Skeletal muscle cell (primary cell): ENCODE results near the gene RUNX3.

Experiments
- DNase-seq: peaks from one replicate; pipeline ENCODE4 v3.0.0-alpha.2; 2010; ENCODE audit warnings: low read depth
- H3K4me3 ChIP-seq: 2 replicates; pipeline ENCODE4 v1.5.1; 2011; ENCODE audit warnings: low read depth, mild to moderate bottlenecking, control low read depth, low read length, moderate library complexity

RUNX3 gene

DNA sequence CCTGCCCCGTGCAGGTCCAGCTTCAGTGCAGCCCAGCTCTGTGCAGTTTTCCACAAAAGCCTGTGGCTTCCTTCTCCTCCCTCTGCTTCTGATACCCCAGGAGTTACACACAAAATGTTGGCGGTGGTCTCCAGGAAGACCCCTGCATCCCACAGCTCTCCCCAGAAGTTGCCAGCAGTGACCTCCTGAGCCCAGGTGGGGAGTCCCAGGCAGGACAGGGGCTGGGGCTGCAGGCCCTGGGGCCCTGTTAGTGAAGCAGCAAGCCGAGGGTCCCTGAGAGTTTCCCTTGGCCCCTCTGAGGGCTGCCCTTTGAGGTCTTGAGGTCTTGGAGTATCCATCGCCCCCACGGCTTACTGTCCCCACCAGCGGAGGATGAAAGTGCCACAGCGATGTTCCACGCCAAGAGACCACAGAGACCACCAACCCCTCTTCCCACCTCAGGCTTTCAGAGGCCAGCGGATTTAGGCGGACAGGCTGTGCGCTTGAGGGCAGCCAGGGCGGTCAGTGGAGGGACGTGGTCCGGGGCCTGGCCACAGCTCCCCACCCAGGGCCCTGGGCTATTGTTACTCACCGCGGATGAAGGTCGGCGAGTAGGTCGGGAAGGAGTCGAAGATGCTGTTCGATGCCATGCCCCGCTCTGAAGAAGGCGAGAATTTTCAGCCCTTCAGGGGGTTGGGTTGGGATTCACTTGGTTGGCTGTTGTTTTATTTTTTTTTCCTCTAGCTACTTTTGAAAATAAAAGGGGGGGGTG, 34.0 kb upstream of the RUNX3 start:
- H3K4me3 ChIP-seq: no peak overlapping the region
- DNase-seq: no peak

DNA sequence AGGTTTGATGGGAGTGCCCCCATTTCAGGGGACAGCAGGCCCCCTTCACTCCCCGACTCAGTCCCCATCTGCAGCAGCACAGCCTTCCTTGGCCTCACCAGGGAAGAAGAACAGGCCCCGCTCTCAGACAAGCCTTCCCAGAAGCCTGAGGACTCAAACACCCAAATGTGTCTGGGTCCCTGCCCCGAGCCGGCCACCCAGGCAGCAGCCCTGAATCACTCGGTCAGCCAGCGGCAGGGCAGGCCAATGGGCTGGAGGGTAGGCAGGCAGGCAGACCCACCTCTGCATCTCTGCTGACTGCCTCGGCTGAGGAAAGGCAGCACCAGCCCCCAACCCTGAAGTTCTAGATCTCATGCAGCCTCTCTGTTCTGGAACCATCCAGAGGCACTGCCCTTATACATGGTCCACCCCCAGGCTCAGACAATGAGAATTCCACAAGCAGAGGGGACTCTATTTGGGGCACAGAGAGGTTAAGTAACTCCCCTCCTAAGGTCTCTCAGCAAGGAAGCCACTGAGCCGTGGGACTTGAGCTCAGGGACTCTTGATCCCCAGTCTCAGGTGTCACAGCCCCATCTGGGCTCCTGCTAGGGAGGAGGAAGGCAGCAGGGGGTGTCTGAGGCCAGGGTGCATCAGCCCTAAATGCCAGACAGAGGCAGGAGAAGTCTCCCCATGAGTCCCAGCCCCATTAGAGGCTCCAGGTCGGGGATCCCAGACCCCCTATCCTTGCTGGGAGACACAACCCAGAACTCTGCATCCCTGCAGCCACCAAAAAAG, 33.2 kb upstream of the RUNX3 start:
- no peak for DNase-seq
- H3K4me3 ChIP-seq: no peak overlapping the region

DNA sequence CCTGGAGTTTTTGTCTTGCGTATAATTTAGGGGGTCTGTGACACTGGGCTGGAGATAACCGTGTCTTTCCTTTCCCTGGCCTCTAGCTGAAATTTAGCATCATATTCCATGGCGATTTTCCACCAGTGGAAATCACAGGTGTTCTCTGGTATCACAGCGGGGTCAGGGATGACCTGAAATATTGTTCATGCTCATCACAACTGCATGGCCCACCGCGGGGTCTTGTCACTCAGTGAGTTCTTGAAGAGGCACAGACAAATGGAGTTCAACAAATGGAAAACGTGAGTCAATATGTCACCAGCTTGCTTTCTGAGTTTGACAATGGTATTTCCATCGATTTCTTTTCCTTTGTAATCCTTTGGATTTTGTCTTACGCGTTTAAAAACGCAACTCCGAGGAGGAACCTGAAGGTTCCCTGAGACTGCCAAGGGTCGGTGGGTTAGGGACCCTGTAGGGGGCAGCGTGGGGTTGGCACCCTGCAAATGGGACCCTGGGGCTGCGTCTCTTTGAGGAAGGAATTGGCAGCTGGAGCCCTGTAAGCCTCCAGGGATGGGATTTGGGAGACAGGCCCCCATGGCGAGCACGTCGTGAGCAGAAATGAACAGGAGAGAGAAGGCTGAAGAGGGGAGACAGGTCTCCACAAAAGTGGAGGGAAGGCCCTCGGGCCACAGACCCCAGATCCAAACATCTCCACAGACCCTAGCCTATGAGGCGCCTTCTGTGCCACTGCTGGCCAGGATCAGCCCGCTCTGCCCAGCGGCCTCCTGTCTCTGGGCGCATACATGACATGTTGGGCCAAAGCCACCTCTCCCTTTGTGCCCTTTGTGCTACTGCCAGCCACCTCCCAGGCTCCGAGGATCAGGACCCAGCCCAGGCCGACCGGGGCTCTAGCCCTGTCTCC, 32.1 kb upstream of the RUNX3 start:
- no peak for DNase-seq
- H3K4me3 ChIP-seq: no peak overlapping the region

DNA sequence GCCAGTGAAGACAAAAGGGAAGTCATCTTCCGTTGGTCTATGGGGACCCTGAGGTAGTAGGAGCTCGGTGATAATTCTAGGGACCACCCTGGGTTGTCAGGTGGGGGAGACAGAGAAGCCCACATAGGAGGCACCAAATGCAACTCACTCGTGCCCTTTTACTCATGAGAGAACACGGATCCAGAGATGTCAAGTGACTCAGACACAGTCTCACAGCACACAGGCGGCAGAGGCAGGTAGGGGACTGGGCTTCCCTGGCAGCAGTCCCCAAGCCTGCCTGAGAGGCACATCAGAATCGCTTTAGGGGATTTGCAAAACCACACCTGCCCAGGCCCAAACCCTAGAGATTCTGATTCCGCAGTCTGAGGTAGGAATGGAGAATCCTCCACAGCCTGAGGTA, 31.3 kb upstream of the RUNX3 start:
- H3K4me3 ChIP-seq: no peak overlapping the region
- DNase-seq: no peak

DNA sequence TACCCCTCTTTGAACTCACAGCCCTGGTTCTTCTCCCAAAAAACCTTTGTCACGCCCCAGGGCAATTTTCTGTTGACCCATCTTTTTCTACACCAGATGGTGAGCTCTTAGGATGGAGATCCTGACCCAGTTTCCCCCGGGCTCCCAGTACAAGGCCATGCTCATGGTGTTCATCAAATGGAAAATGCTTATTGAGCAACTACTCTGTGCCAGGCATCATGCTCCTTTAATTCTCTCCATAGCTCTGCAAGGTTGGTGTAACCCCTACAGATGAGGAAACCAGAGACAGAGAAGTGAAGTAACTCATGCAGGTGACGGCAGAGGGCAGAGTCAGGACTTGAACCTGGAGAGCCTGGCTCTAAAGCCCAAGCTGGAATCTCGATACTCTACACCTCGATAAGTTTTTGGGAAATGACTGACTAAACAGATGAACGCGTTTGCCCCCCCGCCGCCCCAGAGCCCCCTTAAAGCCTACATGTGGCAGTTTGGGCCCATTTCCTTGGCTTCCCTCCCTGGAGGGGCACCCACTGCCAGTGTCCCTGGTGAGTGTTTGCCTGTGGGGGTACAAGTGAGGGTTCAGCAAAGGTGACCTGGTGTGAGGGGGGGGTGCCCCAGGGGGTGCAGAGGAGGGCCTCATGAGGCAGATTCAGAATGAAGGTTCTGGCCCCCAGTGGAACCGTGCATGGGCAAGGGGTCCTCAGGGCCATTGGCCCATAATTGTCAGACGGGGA, 30.2 kb upstream of the RUNX3 start:
- no peak overlapping the region for H3K4me3 ChIP-seq
- no peak for DNase-seq

DNA sequence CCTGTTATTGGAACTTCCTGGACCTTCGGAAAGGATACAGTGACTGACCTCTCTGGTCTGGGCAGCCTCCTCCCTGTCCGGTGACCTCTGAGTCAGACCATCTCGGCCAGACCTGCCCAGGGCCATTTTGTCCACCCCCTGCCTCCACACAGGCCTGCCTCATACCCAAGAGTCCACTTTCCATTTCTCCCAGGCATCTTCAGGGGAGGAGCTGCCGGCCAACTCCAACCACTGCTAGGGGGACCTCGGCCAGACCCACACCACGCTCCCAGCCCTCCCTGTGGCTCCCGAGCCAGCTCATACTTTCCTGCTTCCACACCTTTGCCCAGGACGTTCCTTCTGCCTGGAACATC, 29.5 kb upstream of the RUNX3 start:
- no peak for DNase-seq
- no peak overlapping the region for H3K4me3 ChIP-seq

DNA sequence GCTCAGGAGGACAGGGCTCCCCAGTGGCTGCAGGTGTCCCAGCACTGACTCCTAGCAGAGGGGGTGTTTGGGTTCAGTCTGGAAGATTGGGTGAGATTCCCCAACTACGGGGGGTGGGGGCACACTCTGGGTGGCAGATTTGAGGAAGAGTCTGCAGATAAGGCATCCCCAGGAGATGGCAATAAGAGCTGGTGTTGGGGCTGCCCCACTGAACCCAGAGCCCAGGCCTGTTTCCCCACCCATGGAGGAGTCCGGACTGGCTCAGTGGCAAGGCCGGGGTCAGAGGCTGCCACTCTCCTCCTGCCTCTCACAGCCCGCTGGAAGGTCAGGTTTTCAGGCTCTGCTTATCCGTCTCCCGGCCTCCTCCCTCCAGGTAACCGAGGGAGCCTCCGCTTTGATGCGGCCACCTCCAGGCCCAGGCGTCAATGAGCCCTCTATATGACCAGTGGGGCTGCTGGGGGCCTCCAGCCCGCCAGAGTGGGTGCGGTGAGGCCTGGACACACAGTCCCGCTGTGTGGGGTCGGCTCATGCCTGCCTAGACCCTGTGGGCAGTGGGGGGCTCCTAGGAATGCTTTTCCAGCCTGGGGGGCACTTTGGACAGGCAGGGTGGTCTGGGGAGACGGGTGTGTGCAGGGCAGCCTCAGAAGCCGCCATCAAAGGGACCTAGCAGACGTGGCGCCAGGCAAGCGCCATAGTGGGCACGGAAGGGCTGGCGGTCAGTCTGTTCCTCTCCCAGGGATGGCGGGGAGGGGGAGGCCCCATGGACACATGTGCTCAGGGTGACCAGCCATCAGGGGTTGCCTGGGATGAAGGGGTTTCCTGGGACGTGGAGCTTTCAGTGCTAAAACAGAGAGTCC, 28.9 kb upstream of the RUNX3 start:
- no peak overlapping the region for H3K4me3 ChIP-seq
- no peak for DNase-seq

DNA sequence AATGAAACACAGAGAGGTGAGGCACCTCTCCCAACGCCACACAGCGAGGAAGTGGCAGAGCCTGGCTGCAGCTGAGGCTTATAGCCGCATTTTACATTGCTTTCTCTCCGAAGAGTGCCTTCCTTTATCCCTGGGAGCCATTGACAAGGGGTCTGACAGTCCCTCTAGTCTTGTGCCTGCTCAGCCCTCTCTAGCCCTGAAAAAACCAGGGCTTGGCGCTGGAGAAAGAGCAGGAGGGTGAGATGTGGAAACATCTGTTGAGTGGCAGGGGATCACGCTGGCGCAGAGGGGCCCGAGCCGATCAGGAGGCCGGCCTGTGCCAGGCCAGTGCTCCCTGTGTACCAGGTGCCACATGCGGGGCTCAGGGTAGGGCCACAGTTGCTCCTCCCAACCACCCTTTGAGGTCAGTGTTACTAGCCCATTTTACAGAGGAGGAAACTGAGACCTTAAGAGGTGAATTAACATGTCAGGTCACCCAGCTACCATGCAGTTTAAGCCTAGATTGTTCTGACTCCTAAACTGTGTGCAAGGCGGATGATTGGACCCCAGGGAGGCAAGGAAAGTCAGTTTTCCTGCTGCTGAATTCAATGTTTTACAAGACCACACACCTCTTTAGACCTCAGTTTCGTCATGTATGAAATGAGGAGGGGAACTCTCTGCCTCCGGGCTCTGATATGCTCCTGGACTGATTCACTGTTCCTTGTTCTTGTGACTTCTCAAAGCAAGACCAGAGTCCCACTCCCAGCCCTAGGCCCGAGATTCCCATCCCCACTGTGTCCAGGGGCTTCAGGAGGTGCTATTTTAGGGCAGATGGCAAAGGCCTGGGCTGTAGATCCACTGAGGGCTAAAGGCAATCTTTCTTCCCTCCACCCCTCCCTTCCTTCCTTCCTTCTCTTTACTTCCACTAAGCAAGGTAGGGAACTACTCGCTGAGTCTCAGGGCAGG, 28.0 kb upstream of the RUNX3 start:
- H3K4me3 ChIP-seq: no peak overlapping the region
- no peak for DNase-seq

DNA sequence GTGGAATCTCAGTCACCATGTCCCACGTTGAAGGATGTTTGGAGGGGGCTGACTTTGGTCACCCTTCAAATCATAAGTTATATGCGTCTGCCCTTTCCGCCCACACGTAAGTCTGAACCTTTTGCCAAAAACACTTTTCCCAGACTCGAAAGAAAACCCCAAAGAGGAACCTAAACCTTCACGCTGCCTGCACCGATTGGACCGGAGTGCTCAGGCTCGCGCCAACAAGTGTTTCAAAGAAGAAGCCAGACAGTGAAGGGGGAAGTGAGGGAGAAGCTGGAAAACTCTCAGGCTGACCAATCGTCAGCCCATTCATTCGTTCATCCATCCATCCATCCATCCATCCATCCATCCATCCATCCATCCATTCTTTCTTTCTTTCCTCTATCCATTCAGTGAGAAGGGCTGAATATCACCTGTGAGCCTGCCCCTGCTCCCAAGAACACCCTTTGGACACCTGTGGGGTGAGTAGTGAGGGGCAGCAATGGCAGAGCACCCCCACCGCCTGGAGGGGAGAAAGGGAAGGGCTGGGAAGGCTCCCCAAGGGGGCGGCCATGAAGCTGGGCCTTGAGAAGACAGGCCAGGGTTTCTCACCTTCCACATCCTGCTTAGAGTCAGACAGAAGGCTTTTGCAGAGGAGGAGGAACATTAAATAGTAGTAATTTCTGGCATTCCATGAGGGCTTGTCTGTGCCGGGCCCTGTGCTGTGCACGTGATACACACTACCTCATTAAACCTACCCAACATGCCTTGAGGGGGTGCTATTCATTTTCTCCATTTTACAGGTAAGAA, 27.1 kb upstream of the RUNX3 start:
- no peak for DNase-seq
- no peak overlapping the region for H3K4me3 ChIP-seq

DNA sequence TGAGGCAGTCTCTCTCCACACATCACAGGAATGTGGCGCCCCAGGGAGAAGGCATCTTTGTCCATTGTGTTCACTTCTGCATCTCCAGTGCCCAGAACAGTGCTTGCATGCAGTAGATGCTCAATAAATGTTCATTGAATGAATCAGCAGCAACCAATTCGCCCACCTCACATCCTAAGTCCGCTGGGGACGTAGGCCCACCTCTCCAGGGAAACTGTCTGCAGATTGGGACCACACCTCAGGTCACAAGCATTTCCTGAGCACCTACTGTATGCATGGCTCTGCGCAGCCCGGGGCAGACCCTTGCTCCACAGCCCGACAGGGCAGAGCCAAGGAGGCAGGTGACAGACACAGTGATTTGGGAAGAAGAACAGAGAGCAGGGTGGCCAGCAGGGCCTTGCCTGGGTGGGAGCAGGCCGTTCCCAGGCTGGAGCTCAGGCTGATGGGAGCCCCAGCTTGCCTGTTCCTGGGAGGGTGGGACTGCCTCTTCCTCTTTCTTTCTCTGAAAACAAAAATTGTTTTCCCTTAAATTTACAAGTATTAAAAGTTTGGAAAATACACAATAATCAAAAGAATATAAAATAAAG, 25.8 kb upstream of the RUNX3 start:
- no peak for DNase-seq

DNA sequence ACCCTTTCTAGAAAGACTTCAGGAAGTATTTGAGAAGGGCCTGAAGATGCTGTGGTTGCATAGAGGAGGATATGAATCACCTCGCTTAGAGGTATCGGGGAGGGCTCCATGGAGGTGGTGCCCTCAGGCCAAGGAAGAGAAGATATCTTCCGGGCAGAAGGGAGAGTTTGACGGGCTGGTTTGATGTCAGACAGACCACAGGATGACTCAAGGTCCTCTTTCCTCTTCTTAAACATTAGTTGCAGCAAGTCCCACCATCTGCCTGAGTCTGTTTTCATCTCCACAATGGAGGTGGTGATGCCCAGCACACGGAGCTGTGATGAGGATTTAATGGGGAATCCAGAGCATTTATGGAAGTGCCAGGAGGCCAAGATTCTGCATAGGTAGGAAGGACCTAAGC, 25.1 kb upstream of the RUNX3 start:
- DNase-seq: no peak
- no peak overlapping the region for H3K4me3 ChIP-seq

More for the DNA sequence above, 25.8 kb upstream of the RUNX3 start:
- H3K4me3 ChIP-seq: no peak overlapping the region

DNA sequence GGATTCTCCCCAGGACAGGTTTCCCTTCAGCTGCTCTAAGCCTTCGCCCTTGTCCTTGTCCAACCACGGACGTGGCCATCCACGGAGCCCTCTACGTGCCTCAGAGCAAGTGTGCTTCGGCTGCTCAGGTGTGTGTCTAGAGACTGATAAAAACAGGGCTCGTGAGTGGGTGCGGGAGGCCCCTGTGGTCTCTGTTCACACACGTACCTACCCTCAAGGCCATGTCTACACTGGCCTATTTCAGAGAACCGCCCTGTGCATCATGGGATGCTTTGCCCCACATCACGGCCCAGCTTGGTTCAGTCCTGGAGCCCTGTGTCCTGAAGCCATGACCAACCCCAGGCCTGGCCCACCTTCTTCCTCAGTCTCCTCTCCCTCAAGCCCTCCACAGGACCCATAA, 24.6 kb upstream of the RUNX3 start:
- no peak for DNase-seq
- H3K4me3 ChIP-seq: no peak overlapping the region

DNA sequence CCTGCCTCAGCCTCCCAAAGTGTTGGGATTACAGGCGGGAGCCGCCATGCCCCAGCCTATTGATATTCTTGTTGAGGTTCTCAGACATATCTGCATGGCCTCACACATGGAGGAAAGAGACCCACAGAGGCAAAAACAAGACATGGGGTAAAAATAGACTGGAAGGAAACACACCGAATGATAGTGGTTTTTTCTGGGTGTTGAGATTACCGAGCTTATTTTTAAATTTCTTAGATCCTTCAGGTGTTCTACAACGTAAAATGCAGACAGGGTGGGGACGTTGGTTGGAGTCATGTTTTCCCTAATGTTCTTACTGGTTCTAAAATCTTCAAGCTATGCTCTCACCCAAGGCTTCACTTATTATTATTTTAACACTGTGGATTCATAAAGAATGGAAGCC, 23.9 kb upstream of the RUNX3 start:
- DNase-seq: no peak
- H3K4me3 ChIP-seq: no peak overlapping the region

DNA sequence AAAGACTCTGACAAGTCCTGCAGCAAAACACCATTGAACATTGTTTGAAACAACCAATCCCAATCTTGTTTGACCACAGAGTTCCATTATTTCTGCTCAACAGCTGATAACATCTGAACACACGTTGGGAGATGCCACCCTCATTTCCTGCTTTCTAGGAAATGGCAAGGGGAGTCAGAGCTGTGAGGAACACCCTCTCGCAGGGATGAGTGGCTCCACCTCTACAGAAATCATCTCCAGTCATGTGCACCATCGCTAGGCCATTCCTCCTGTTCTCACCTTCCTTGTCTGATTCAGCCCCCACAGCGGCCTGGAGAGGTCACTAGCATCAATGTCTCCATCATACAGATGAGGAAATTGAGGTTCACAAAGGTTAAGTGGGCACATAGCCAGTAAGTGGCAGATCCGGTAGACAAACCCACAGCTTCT, 22.4 kb upstream of the RUNX3 start:
- H3K4me3 ChIP-seq: no peak overlapping the region
- no peak for DNase-seq

DNA sequence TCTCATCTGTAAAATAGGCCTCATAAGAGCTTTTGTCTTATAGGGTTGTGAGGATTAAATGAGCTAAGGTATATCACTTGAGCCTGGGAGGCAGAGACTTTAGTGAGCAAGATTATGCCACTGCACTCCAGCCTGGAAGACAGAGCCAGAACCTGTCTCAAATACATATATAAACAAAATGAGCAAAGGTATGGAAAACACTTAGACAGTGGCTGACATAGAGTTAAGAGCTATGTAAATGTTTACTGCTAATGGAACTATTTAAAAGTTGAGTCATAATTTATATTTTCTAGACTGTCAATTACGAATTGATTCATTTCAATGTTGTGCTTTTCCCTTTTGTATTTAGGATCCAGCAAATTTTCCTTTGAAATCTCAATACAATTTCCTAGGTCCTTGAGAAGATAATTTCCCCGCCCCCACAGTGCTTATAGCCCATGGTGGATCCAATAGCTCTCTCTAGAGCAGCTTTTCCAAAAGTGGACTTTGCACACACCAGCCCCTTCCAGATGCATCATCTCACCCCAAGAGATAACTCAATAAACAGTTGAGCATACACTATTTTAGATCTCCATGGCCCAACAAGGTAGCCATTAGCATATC, 21.8 kb upstream of the RUNX3 start:
- no peak for DNase-seq
- no peak overlapping the region for H3K4me3 ChIP-seq

DNA sequence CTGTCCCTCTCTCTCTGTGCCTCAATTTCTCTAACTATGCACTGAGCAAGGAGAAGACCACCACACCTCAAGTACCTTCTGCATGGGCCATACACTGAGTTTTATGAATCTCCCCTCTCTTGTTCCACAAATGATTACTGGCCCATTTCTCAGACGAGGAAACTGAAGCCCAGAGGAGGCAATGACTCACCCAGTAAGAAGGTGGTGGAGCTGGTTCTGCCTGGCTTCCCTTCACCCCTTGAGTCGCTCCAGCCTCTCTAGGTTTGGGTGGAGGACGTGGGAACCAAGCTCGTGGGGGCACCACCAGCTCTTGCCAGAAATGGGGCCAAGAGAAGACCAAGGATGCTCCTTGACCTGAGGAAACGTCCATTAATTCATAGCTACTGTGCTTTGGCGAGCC, 21.3 kb upstream of the RUNX3 start:
- no peak for DNase-seq
- no peak overlapping the region for H3K4me3 ChIP-seq
